Ishikawa (cell line): ENCODE measurements around the gene ACER2.

Experiments used
- CEBPB ChIP-seq: IDR thresholded peaks from 2 replicates; pipeline ENCODE4 v1.6.1; 2012
- YY1 ChIP-seq: IDR thresholded peaks from 2 replicates; pipeline ENCODE4 v1.6.1; 2012; ENCODE audit warnings: low read depth

DNA sequence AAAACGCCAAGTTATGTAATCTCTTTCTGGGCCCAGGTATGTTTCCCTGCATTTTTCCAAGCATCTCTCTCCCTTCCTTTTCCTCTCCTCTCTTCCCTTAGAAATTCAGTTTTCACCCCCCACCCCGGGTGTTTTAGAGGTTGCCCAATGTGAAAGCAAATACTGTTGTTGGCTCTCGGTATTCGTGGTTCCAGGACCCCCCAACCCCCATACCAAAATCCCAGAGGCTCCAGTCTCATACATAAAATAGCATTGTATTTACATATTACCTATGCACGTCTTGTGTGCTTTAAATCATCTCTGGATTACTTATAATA lies 48.8 kb downstream of the ACER2 start:
- TF ChIP-seq CEBPB (no peak), YY1 (no peak)
